Activated CD4-positive, alpha-beta T cell treated with anti-CD3 and anti-CD28 coated beads for 36 hours (primary cell): ENCODE results near the gene TTC33. TPM values are rescaled to one million over a fixed set of nuclear protein-coding genes. Genes with fewer than 3 reads are reported as not detected.
"Not testable (repeated sequence)": the region's sequence is repeated elsewhere in the genome, so short reads cannot be mapped to it uniquely, and the experiment has no call there.

Experiments
- ATAC-seq: fragments of 200-7000 bp; cut with Tn5 transposase; one replicate; pipeline ENCODE4 v1.10.0; 2021; ENCODE audit warnings: mild to moderate bottlenecking, moderate library complexity
- CTCF ChIA-PET: fragments of 350-600 bp; sonication (Branson Sonifier 250); formaldehyde crosslinking; loops from one replicate; lab custom pipeline; 2021; ENCODE audit warnings: antibody characterized with exemption; lab: Charles Lee
- POLR2A ChIA-PET: fragments of 350-600 bp; sonication (Branson Sonifier 250); formaldehyde crosslinking; loops from one replicate; lab custom pipeline; 2021; ENCODE audit warnings: antibody characterized with exemption, inconsistent platforms; lab: Charles Lee
- DNase-seq: peaks from one replicate; pipeline ENCODE4 v3.0.0-alpha.2; 2020
- H3K27ac Mint-ChIP-seq: one replicate; pipeline ENCODE4 v1.8.0; 2021; ENCODE audit warnings: mixed read lengths
- H3K27me3 Mint-ChIP-seq: one replicate; pipeline ENCODE4 v1.8.0; 2021; ENCODE audit warnings: mixed read lengths
- H3K36me3 Mint-ChIP-seq: one replicate; pipeline ENCODE4 v1.8.0; 2021; ENCODE audit warnings: low read depth, mixed read lengths
- H3K4me1 Mint-ChIP-seq: one replicate; pipeline ENCODE4 v1.8.0; 2021; ENCODE audit warnings: mixed read lengths
- H3K4me3 Mint-ChIP-seq: one replicate; pipeline ENCODE4 v1.8.0; 2021; ENCODE audit warnings: mild to moderate bottlenecking, moderate library complexity, mixed read lengths
- H3K9me3 Mint-ChIP-seq: one replicate; pipeline ENCODE4 v1.8.0; 2021; ENCODE audit warnings: low read depth, mixed read lengths
- intact Hi-C, 2 experiments: fragments of 100-400 bp; cut with DNase I in 1 of 2; cut with micrococcal nuclease in 1 of 2; formaldehyde crosslinking; loops; one replicate each; pipeline versions ENCODE4 v1.14.2 to v1.15.1; 2022 to 2024; cut with DNase I, micrococcal nuclease
- total RNA-seq, 2 experiments: library from RNA; stranded (reverse); gene quantifications; one replicate each; pipeline ENCODE4 v1.2.3, GENCODE V29; 2021

The TTC33 gene
- total RNA-seq, 2 experiments from 2014 or later, result 31.4 to 31.7 TPM

GRCh38 chr5:40572937-40573336 is 182.8 kb downstream of the TTC33 start:
- CTCF ChIA-PET, result interaction anchor here (0.7 kb wide), 1 partner anchor 98 kb away, joined by 3 read pairs; no protein-coding TSS in a partner anchor
- DNase-seq (no peak), ATAC-seq (no peak)
- intact Hi-C loops, result no loop called here
- Mint-ChIP-seq H3K4me1 (peaks cover 29% of the 10 kb centered on the region), H3K9me3 (no peaks in the 10 kb centered on the region), H3K27ac (no peak overlapping the region), H3K36me3 (no peaks in the 10 kb centered on the region), H3K4me3 (no peak overlapping the region), H3K27me3 (no peaks in the 10 kb centered on the region)
- POLR2A ChIA-PET, result no interaction called here

- no peaks in the 10 kb centered on the region for H3K36me3 Mint-ChIP-seq
- no peak for ATAC-seq
- no peak overlapping the region for H3K27ac Mint-ChIP-seq
- H3K27me3 Mint-ChIP-seq, result no peaks in the 10 kb centered on the region
- ChIA-PET CTCF (interaction anchor here (0.7 kb wide), 1 partner anchor 45 kb away, joined by 3 read pairs; no protein-coding TSS in a partner anchor), POLR2A (interaction anchor here (0.6 kb wide), 1 partner anchor 47 kb away, joined by 3 read pairs; no protein-coding TSS in a partner anchor)
- no peaks in the 10 kb centered on the region for H3K9me3 Mint-ChIP-seq
- intact Hi-C loops, result no loop called here
- H3K4me1 Mint-ChIP-seq, result peaks cover 25% of the 10 kb centered on the region
- no peak for DNase-seq
- H3K4me3 Mint-ChIP-seq, result no peak overlapping the region
Measured at GRCh38 chr5:40572391-40572790, 183.4 kb downstream of the TTC33 start.

- Mint-ChIP-seq H3K36me3 (no peaks in the 10 kb centered on the region), H3K4me3 (no peak overlapping the region), H3K27ac (no peak overlapping the region), H3K4me1 (peaks cover 23% of the 10 kb centered on the region), H3K27me3 (no peaks in the 10 kb centered on the region), H3K9me3 (no peaks in the 10 kb centered on the region)
- ChIA-PET CTCF (no interaction called here), POLR2A (interaction anchor here (0.6 kb wide), 1 partner anchor 47 kb away, joined by 3 read pairs; no protein-coding TSS in a partner anchor)
- ATAC-seq (no peak), DNase-seq (no peak)
- intact Hi-C loops, result no loop called here
Measured at GRCh38 chr5:40571729-40572128, 184.0 kb downstream of the TTC33 start.

GRCh38 chr5:40570408-40571129 is 185.2 kb downstream of the TTC33 start:
- ChIA-PET POLR2A (no interaction called here), CTCF (interaction anchor here (0.7 kb wide), 1 partner anchor 100 kb away, joined by 3 read pairs; no protein-coding TSS in a partner anchor)
- no peak for DNase-seq
- H3K4me3 Mint-ChIP-seq, result no peak overlapping the region
- no peaks in the 10 kb centered on the region for H3K36me3 Mint-ChIP-seq
- no peaks in the 10 kb centered on the region for H3K27me3 Mint-ChIP-seq
- H3K9me3 Mint-ChIP-seq, result no peaks in the 10 kb centered on the region
- H3K4me1 Mint-ChIP-seq, result peaks cover 17% of the 10 kb centered on the region
- H3K27ac Mint-ChIP-seq, result peak overlapping the region; percentile 38
- ATAC-seq, result peak; percentile 96
- intact Hi-C loops, result no loop called here

GRCh38 chr5:40569546-40570270 is 186.1 kb downstream of the TTC33 start:
- ChIA-PET CTCF (interaction anchor here (0.6 to 1.2 kb wide), 3 partner anchors 30 to 185 kb away, joined by 3 to 5 read pairs (median 3); no protein-coding TSS in a partner anchor), POLR2A (no interaction called here)
- no peak for ATAC-seq
- Mint-ChIP-seq H3K4me1 (peaks cover 14% of the 10 kb centered on the region), H3K9me3 (no peaks in the 10 kb centered on the region), H3K4me3 (no peak overlapping the region), H3K27ac (no peak overlapping the region), H3K36me3 (no peaks in the 10 kb centered on the region), H3K27me3 (no peaks in the 10 kb centered on the region)
- no peak for DNase-seq
- intact Hi-C loops, result no loop called here

- H3K36me3 Mint-ChIP-seq, result no peaks in the 10 kb centered on the region
- no peaks in the 10 kb centered on the region for H3K27me3 Mint-ChIP-seq
- H3K27ac Mint-ChIP-seq, result no peak overlapping the region
- peaks cover 20% of the 10 kb centered on the region for H3K4me1 Mint-ChIP-seq
- DNase-seq (no peak), ATAC-seq (no peak)
- ChIA-PET CTCF (interaction anchor here (0.7 to 0.9 kb wide), 2 partner anchors 11 to 31 kb away, joined by 3 to 4 read pairs; no protein-coding TSS in a partner anchor), POLR2A (no interaction called here)
- H3K4me3 Mint-ChIP-seq, result no peak overlapping the region
- intact Hi-C loops, result no loop called here
- no peaks in the 10 kb centered on the region for H3K9me3 Mint-ChIP-seq
Measured at GRCh38 chr5:40568548-40568947, 187.2 kb downstream of the TTC33 start.

GRCh38 chr5:40563173-40563572 is 192.6 kb downstream of the TTC33 start:
- H3K27me3 Mint-ChIP-seq, ATAC-seq, H3K4me3 Mint-ChIP-seq, H3K36me3 Mint-ChIP-seq, intact Hi-C loops, POLR2A ChIA-PET, H3K27ac Mint-ChIP-seq, DNase-seq: not testable (repeated sequence)
- Mint-ChIP-seq H3K4me1 (peaks cover 20% of the 10 kb centered on the region), H3K9me3 (peaks cover 10% of the 10 kb centered on the region)
- CTCF ChIA-PET, result interaction anchor here (0.9 kb wide), 1 partner anchor 24 kb away, joined by 3 read pairs; no protein-coding TSS in a partner anchor

GRCh38 chr5:40560474-40561110 is 195.2 kb downstream of the TTC33 start:
- Mint-ChIP-seq H3K36me3 (no peaks in the 10 kb centered on the region), H3K4me1 (peaks cover 27% of the 10 kb centered on the region), H3K4me3 (no peak overlapping the region), H3K27ac (no peak overlapping the region), H3K27me3 (no peaks in the 10 kb centered on the region), H3K9me3 (peaks cover 10% of the 10 kb centered on the region)
- POLR2A ChIA-PET, result no interaction called here
- CTCF ChIA-PET, result no interaction called here
- intact Hi-C loops, result no loop called here
- DNase-seq (peak; percentile 22), ATAC-seq (no peak)

GRCh38 chr5:40559306-40559705 is 196.5 kb downstream of the TTC33 start:
- ChIA-PET POLR2A (no interaction called here), CTCF (interaction anchor here (1.2 kb wide), 1 partner anchor 12 kb away, joined by 3 read pairs; no protein-coding TSS in a partner anchor)
- DNase-seq (no peak), ATAC-seq (no peak)
- H3K36me3 Mint-ChIP-seq, result no peaks in the 10 kb centered on the region
- peaks cover 10% of the 10 kb centered on the region for H3K9me3 Mint-ChIP-seq
- intact Hi-C loops, result no loop called here
- no peak overlapping the region for H3K27ac Mint-ChIP-seq
- no peaks in the 10 kb centered on the region for H3K27me3 Mint-ChIP-seq
- no peak overlapping the region for H3K4me3 Mint-ChIP-seq
- peaks cover 25% of the 10 kb centered on the region for H3K4me1 Mint-ChIP-seq

- H3K27me3 Mint-ChIP-seq, result no peaks in the 10 kb centered on the region
- peaks cover 8% of the 10 kb centered on the region for H3K9me3 Mint-ChIP-seq
- H3K36me3 Mint-ChIP-seq, result no peaks in the 10 kb centered on the region
- intact Hi-C loops, result no loop called here
- no peak overlapping the region for H3K27ac Mint-ChIP-seq
- no peak for DNase-seq
- ChIA-PET CTCF (no interaction called here), POLR2A (no interaction called here)
- no peak overlapping the region for H3K4me3 Mint-ChIP-seq
- no peak for ATAC-seq
- peaks cover 23% of the 10 kb centered on the region for H3K4me1 Mint-ChIP-seq
Measured at GRCh38 chr5:40557501-40557900, 198.3 kb downstream of the TTC33 start.

- POLR2A ChIA-PET, result no interaction called here
- intact Hi-C loops, result no loop called here
- ATAC-seq (no peak), DNase-seq (no peak)
- CTCF ChIA-PET, result interaction anchor here (0.7 kb wide), 1 partner anchor 39 kb away, joined by 3 read pairs; no protein-coding TSS in a partner anchor
- Mint-ChIP-seq H3K27me3 (no peaks in the 10 kb centered on the region), H3K4me3 (no peak overlapping the region), H3K4me1 (peaks cover 23% of the 10 kb centered on the region), H3K27ac (no peak overlapping the region), H3K36me3 (no peaks in the 10 kb centered on the region), H3K9me3 (peaks cover 8% of the 10 kb centered on the region)
Measured at GRCh38 chr5:40556811-40557210, 198.9 kb downstream of the TTC33 start.
